GM21786 (cell line): ENCODE measurements around the gene LIN7C.
A peak's percentile ranks its signal among the peaks of the same experiment; 100 is the strongest.

Experiments
- ATAC-seq: cut with Tn5 transposase; IDR thresholded peaks from one replicate; pipeline ENCODE4 v1.9.1; 2021; ENCODE audit not compliant: unreplicated experiment

LIN7C gene

GRCh38 chr11:27512238-27512637 is 5.7 kb upstream of the LIN7C start:
- ATAC-seq = no peak

- ATAC-seq = no peak
Measured at GRCh38 chr11:27509908-27510307, 3.3 kb upstream of the LIN7C start.

- no peak for ATAC-seq
Measured at GRCh38 chr11:27507557-27508322, 1.2 kb upstream of the LIN7C start.

GRCh38 chr11:27505781-27506180 is 788 bp downstream of the LIN7C start:
- ATAC-seq = peak; percentile 2

GRCh38 chr11:27504205-27504604 is 2.4 kb downstream of the LIN7C start:
- ATAC-seq = no peak

GRCh38 chr11:27501100-27501499 is 5.5 kb downstream of the LIN7C start:
- no peak for ATAC-seq

- ATAC-seq = no peak
Measured at GRCh38 chr11:27497911-27498310, 8.7 kb downstream of the LIN7C start.

GRCh38 chr11:27497284-27497866 is 9.2 kb downstream of the LIN7C start:
- peak; percentile 75 for ATAC-seq

GRCh38 chr11:27496461-27496860 is 10.1 kb downstream of the LIN7C start:
- no peak for ATAC-seq

- no peak for ATAC-seq
Measured at GRCh38 chr11:27495710-27496300, 10.8 kb downstream of the LIN7C start.

GRCh38 chr11:27489092-27489491 is 17.5 kb downstream of the LIN7C start:
- ATAC-seq = no peak

- no peak for ATAC-seq
Measured at GRCh38 chr11:27487706-27488105, 18.9 kb downstream of the LIN7C start.

- peak; percentile 48 for ATAC-seq
Measured at GRCh38 chr11:27485930-27486773, 20.4 kb downstream of the LIN7C start.

GRCh38 chr11:27482793-27483192 is 23.8 kb downstream of the LIN7C start:
- ATAC-seq = no peak

- ATAC-seq = no peak
Measured at GRCh38 chr11:27481992-27482391, 24.6 kb downstream of the LIN7C start.

- ATAC-seq = no peak
Measured at GRCh38 chr11:27477831-27478230, 28.7 kb downstream of the LIN7C start.

GRCh38 chr11:27477243-27477642 is 29.3 kb downstream of the LIN7C start:
- no peak for ATAC-seq

- no peak for ATAC-seq
Measured at GRCh38 chr11:27475622-27476021, 30.9 kb downstream of the LIN7C start.

GRCh38 chr11:27473017-27473406 is 33.6 kb downstream of the LIN7C start:
- no peak for ATAC-seq

GRCh38 chr11:27472398-27473016 is 34.1 kb downstream of the LIN7C start, which contains the start of gene LGR4:
TSS of gene LGR4 (minus strand) at chr11:27472790. CDS start at chr11:27472302, 488 bp downstream.
- ATAC-seq = peak; percentile 74
